Measurements from ENCODE around the gene SRF. TPM values are rescaled to one million over a fixed set of nuclear protein-coding genes. Genes with fewer than 3 reads are reported as not detected.

The SRF gene
- total RNA-seq, 2 donors from 2014 or later, result 12.7 to 30.7 TPM

DNA sequence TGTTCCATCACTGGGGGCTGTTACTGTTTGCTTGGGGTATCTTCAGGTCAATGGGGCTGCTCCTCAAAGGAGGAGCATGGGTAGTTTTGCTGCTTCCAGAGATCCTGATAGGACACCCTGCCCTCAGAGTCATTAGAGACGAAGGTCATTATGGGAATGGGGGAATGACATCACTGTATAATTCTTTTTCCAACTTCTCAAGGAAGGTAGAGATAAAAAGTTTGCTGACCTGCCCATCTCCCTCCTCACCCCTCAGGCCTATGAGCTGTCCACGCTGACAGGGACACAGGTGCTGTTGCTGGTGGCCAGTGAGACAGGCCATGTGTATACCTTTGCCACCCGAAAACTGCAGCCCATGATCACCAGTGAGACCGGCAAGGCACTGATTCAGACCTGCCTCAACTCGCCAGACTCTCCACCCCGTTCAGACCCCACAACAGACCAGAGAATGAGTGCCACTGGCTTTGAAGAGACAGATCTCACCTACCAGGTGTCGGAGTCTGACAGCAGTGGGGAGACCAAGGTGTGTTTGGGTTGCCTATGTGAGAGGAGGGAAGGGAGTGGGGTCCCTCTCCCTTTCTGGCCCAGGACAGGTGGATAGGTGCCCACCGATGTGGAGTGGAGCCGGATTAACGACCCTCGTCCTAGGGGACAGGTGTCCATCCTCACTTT lies 2.7 kb downstream of the SRF start:
- Histone ChIP-seq H3K27ac (peak overlapping the region; percentile 79 to 97 (median 96)), H3K36me3 (replicated peaks in 1 of 2; ENCODE audit: insufficient read depth in 1 of 2, low read depth in 2 of 2) (peaks cover 0 to 9% of the 10 kb centered on the region in 2 donors), H3K9me3 (no peaks in the 10 kb centered on the region), H3K4me3 (no peak overlapping the region), H3K27me3 (no peaks in the 10 kb centered on the region), H3K4me1 (peaks cover 34% of the 10 kb centered on the region)
- ATAC-seq (no peak), DNase-seq (no peak)
- no peak for TF ChIP-seq POLR2A (IDR thresholded peaks at IDR 0.05)
- TF ChIP-seq, protein P1, sequence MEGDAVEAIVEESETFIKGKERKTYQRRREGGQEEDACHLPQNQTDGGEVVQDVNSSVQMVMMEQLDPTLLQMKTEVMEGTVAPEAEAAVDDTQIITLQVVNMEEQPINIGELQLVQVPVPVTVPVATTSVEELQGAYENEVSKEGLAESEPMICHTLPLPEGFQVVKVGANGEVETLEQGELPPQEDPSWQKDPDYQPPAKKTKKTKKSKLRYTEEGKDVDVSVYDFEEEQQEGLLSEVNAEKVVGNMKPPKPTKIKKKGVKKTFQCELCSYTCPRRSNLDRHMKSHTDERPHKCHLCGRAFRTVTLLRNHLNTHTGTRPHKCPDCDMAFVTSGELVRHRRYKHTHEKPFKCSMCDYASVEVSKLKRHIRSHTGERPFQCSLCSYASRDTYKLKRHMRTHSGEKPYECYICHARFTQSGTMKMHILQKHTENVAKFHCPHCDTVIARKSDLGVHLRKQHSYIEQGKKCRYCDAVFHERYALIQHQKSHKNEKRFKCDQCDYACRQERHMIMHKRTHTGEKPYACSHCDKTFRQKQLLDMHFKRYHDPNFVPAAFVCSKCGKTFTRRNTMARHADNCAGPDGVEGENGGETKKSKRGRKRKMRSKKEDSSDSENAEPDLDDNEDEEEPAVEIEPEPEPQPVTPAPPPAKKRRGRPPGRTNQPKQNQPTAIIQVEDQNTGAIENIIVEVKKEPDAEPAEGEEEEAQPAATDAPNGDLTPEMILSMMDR (IDR thresholded peaks at IDR 0.05), result no peak
- intact Hi-C loops (cut with DNase I), result no loop called here
- 49 to 67% methylated on average over 2 to 11 of the region's 11 CpGs for WGBS, 2 donors

DNA sequence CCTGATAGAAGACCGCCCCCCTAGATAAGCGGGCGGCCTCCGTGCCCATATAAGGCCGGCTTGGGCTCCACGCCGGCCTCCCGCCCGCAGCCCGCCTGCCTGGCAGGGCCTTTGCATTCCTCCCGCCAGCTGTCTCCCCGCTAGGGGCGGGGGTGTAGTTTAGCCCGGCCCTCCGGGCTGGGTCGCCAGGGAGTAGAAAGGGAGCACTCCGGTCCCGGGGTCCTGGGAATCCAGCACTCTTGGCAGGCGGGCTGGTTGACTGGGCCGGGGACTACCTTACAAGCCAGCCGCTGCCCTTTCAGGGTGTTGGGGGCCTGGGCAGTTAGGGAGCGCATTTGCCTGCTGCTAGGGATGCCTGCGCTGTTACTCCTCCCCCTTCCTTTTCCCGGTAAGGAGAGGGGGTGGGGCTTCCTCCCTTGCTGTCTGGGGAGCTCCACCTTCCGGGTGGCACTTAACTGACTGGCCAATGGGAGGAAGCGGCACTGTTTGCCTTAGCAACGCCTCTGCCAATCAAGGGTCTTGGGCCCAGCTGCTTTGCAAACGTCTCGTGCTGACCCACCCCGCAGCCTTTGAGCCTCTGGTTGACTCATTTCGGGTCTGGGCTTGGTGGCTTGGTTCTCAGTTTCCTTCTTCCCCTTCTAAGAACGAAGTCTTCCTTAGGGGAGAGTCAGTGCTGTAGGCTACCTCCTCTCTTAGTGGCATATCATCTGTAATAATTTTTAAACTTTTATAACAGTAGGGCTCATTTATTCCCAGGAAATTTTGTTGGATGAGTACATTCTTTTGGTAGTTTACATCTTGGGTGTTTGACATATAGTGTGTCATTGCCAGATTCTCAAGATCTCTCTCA lies 3.4 kb downstream of the SRF start:
- ATAC-seq (peak; percentile 78), DNase-seq (peak; percentile 97 to 99 (median 98))
- H3K9me3 ChIP-seq, result no peaks in the 10 kb centered on the region
- peak overlapping the region; percentile 79 to 96 (median 94) for H3K27ac ChIP-seq
- H3K4me1 ChIP-seq, result peaks cover 34% of the 10 kb centered on the region
- H3K27me3 ChIP-seq, result no peaks in the 10 kb centered on the region
- peaks cover 4 to 12% of the 10 kb centered on the region in 2 donors for H3K36me3 ChIP-seq (replicated peaks in 1 of 2; ENCODE audit: insufficient read depth in 1 of 2, low read depth in 2 of 2)
- intact Hi-C loops (cut with DNase I), result no loop called here
- TF ChIP-seq, protein P1 (IDR thresholded peaks at IDR 0.05), result peak in 4 of 7 experiments; percentile 18 to 41 (median 32)
- TF ChIP-seq POLR2A (IDR thresholded peaks at IDR 0.05), result peak; percentile 25 to 68 (median 68)
- WGBS, 2 donors, result 1 to 2% methylated on average over 10 to 32 of the region's 32 CpGs
- H3K4me3 ChIP-seq, result no peak overlapping the region

DNA sequence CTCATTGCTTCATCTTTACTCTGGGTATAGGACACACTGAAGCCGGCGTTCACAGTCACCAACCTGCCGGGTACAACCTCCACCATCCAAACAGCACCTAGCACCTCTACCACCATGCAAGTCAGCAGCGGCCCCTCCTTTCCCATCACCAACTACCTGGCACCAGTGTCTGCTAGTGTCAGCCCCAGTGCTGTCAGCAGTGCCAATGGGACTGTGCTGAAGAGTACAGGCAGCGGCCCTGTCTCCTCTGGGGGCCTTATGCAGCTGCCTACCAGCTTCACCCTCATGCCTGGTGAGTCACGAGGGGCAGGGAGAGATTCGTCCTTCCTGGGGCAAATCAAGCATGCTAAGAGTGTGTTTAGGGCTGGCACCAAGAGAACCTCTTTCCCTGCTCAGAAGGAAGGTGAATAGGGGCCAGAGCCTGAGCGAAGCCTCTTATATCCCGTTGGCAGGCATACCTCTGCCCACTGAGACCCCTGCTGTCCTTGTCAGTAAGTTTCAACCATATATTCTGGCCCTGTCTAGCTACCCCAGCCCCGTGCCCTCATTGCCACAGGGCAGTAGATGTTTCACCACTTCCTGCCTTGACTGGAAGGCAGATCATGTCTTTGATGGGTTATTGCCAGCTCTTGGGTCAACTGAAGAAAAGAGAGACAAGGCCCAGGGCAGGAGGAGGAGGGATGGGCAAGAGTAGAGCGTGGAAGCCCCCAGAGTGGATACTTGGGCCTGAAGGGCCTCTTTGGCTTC lies 4.8 kb downstream of the SRF start:
- 78 to 88% methylated on average over 8 to 11 of the region's 11 CpGs for WGBS, 2 donors
- no peak for TF ChIP-seq POLR2A (IDR thresholded peaks at IDR 0.05)
- TF ChIP-seq, protein P1 (IDR thresholded peaks at IDR 0.05), result no peak
- no peak for ATAC-seq
- H3K4me1 ChIP-seq, result peaks cover 28% of the 10 kb centered on the region
- no peaks in the 10 kb centered on the region for H3K27me3 ChIP-seq
- intact Hi-C loops (cut with DNase I), result no loop called here
- H3K9me3 ChIP-seq, result no peaks in the 10 kb centered on the region
- peaks cover 4 to 12% of the 10 kb centered on the region in 2 donors for H3K36me3 ChIP-seq (replicated peaks in 1 of 2; ENCODE audit: insufficient read depth in 1 of 2, low read depth in 2 of 2)
- H3K27ac ChIP-seq, result no peak overlapping the region
- DNase-seq, result no peak
- H3K4me3 ChIP-seq, result no peak overlapping the region

DNA sequence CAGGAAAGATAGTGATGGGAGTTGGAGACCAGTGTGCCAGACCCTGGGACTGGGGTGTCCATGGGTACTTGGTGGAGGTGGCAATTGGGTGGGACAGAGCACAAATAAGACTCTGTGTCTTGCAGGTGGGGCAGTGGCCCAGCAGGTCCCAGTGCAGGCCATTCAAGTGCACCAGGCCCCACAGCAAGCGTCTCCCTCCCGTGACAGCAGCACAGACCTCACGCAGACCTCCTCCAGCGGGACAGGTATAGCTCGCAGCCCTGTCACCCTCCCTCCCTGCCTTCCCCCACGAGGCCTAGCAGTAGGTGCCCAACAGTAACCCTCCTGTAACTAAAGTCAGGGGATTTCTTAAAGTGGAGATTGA lies 5.3 kb downstream of the SRF start:
- TF ChIP-seq, protein P1 (IDR thresholded peaks at IDR 0.05), result no peak
- no peak for TF ChIP-seq POLR2A (IDR thresholded peaks at IDR 0.05)
- no peaks in the 10 kb centered on the region for H3K27me3 ChIP-seq
- no peak overlapping the region for H3K27ac ChIP-seq
- H3K4me1 ChIP-seq, result peaks cover 30% of the 10 kb centered on the region
- DNase-seq, result no peak
- peaks cover 4 to 12% of the 10 kb centered on the region in 2 donors for H3K36me3 ChIP-seq (replicated peaks in 1 of 2; ENCODE audit: insufficient read depth in 1 of 2, low read depth in 2 of 2)
- intact Hi-C loops (cut with DNase I), result no loop called here
- no peak for ATAC-seq
- H3K9me3 ChIP-seq, result no peaks in the 10 kb centered on the region
- 84 to 98% methylated on average over 5 to 6 of the region's 6 CpGs for WGBS, 2 donors
- no peak overlapping the region for H3K4me3 ChIP-seq

Data from body of pancreas (tissue), 4 donors.